Ishikawa (cell line): ENCODE data around the gene ARHGEF6.

Experiments
- CEBPB ChIP-seq: IDR thresholded peaks from 2 replicates; pipeline ENCODE4 v1.6.1; 2012
- CREB1 ChIP-seq: IDR thresholded peaks from 2 replicates; pipeline ENCODE4 v1.6.1; 2012; ENCODE audit warnings: low read depth
- EGR1 ChIP-seq: IDR thresholded peaks from 2 replicates; pipeline ENCODE4 v1.6.1; 2012
- EP300 ChIP-seq: IDR thresholded peaks from 2 replicates; pipeline ENCODE4 v1.6.1; 2012; ENCODE audit warnings: borderline replicate concordance
- FOXM1 ChIP-seq: IDR thresholded peaks from 2 replicates; pipeline ENCODE4 v1.6.1; 2012; ENCODE audit warnings: low read depth, borderline replicate concordance
- NFIC ChIP-seq: IDR thresholded peaks from 2 replicates; pipeline ENCODE4 v1.6.1; 2012
- RAD21 ChIP-seq: IDR thresholded peaks from 2 replicates; pipeline ENCODE4 v1.6.1; 2012; ENCODE audit warnings: low read depth
- REST ChIP-seq: IDR thresholded peaks from 2 replicates; pipeline ENCODE4 v1.6.1; 2012; ENCODE audit warnings: low read depth, mild to moderate bottlenecking
- TAF1 ChIP-seq: IDR thresholded peaks from 2 replicates; pipeline ENCODE4 v1.6.1; 2012; ENCODE audit warnings: low read depth, mild to moderate bottlenecking
- TCF12 ChIP-seq: IDR thresholded peaks from 2 replicates; pipeline ENCODE4 v1.6.1; 2012; ENCODE audit warnings: low read depth
- TEAD4 ChIP-seq: IDR thresholded peaks from 2 replicates; pipeline ENCODE4 v1.6.1; 2012
- YY1 ChIP-seq: IDR thresholded peaks from 2 replicates; pipeline ENCODE4 v1.6.1; 2012; ENCODE audit warnings: low read depth
- ZBTB7A ChIP-seq: IDR thresholded peaks from 2 replicates; pipeline ENCODE4 v1.6.1; 2012; ENCODE audit warnings: low read depth
- TF ChIP-seq, protein P1 (sequence below): IDR thresholded peaks from 2 replicates; pipeline ENCODE4 v1.6.1; 2012
- TF ChIP-seq, protein P2 (sequence below): IDR thresholded peaks from 2 replicates; pipeline ENCODE4 v1.6.1; 2012

ARHGEF6 gene

DNA sequence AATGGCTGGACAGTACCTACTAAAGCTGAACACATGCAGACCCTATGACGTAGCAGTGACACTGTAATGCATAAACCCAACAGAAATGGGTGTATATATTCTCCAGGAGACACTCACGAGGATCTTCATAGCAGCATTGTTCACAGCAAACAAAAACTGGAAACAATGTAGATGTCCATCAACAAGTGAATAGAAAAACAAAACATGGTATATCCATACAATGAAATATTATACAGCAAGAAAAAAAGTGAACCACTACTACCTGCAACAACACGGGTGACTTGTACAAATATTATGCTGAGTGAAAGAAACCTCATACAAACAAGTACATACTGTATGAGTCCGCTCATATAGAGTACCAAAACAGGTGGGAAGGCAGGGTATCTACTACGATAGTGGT lies 16.5 kb downstream of the ARHGEF6 start:
- no peak for TF ChIP-seq FOXM1
- no peak for TF ChIP-seq CREB1
- no peak for TF ChIP-seq NFIC
- TF ChIP-seq RAD21 = no peak
- no peak for TF ChIP-seq TEAD4
- no peak for TF ChIP-seq ZBTB7A
- TF ChIP-seq CEBPB = no peak
- no peak for TF ChIP-seq EGR1
- TF ChIP-seq, protein P1, sequence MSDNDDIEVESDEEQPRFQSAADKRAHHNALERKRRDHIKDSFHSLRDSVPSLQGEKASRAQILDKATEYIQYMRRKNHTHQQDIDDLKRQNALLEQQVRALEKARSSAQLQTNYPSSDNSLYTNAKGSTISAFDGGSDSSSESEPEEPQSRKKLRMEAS = no peak

- TF ChIP-seq, protein P2, sequence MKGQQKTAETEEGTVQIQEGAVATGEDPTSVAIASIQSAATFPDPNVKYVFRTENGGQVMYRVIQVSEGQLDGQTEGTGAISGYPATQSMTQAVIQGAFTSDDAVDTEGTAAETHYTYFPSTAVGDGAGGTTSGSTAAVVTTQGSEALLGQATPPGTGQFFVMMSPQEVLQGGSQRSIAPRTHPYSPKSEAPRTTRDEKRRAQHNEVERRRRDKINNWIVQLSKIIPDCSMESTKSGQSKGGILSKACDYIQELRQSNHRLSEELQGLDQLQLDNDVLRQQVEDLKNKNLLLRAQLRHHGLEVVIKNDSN = no peak
- no peak for TF ChIP-seq FOXM1
- no peak for TF ChIP-seq NFIC
- TF ChIP-seq TAF1 = no peak
- TF ChIP-seq, protein P1 = no peak
- TF ChIP-seq EGR1 = no peak
- TF ChIP-seq YY1 = no peak
- no peak for TF ChIP-seq EP300
- TF ChIP-seq TCF12 = no peak
- no peak for TF ChIP-seq TEAD4
- no peak for TF ChIP-seq ZBTB7A
- no peak for TF ChIP-seq RAD21
- no peak for TF ChIP-seq REST
- TF ChIP-seq CREB1 = no peak
- no peak for TF ChIP-seq CEBPB
Observed at GRCh38 chrX:136762820-136763452, 17.8 kb downstream of the ARHGEF6 start.

DNA sequence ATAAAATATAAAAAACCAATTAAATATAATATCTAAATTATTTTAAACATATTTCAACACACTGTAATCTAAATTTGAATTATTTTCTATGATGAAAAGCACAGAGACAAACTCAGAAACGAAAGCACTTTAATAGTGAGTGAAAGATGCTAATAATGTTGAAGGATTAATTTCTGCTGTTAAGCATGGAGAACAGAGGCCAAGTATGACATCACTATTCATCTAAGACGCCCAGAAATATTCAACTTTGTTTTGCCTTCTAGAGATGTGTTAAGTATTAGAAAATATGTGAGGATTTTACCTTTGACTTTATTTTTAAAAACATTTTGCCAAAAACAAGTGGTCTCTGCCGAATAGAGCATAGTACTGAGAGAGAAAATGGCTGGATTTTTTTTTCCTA lies 19.3 kb downstream of the ARHGEF6 start:
- no peak for TF ChIP-seq ZBTB7A
- TF ChIP-seq REST = no peak

GRCh38 chrX:136759968-136760367 lies 20.8 kb downstream of the ARHGEF6 start:
- TF ChIP-seq EP300 = no peak
- TF ChIP-seq, protein P2 = no peak

DNA sequence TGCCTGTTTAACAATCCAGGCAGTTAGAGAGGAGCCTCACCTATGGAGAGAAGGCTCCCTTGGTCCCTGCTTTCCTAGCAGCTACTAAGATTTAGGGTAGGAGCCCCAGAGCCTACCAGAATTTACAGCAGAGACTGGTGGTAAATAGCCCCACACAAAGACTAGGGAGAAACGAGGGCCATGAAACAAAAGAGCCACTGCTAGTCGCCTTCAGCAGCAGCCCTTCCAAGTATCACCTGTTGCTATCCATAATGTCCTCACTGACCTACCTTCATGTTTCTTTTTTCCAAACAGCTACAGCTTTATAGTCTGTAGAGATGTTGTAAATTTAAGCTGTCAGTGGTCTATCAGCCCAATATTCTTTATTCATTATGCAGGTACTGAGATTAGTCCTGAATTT lies 25.3 kb downstream of the ARHGEF6 start:
- TF ChIP-seq TCF12 (no peak), TEAD4 (no peak), EP300 (no peak), RAD21 (no peak), ZBTB7A (no peak), FOXM1 (no peak), REST (no peak), CREB1 (no peak), TAF1 (no peak), CEBPB (no peak), EGR1 (no peak), YY1 (no peak), NFIC (no peak)
- TF ChIP-seq, protein P1 = no peak
- TF ChIP-seq, protein P2 = no peak
